GM12891 (cell line): ENCODE results near the gene SPDYE1.
"Not testable (repeated sequence)": the region's sequence is repeated elsewhere in the genome, so short reads cannot be mapped to it uniquely, and the experiment has no call there.

Experiments used
- POLR2A ChIP-seq: IDR thresholded peaks from 2 replicates; pipeline ENCODE4 v1.6.1; 2011; ENCODE audit warnings: low read depth, low read length, control low read depth
- SPI1 ChIP-seq: IDR thresholded peaks from 2 replicates; pipeline ENCODE4 v1.6.1; 2011; ENCODE audit warnings: low read depth, low read length, control low read depth
- TAF1 ChIP-seq: IDR thresholded peaks from 2 replicates; pipeline ENCODE4 v1.6.1; 2011; ENCODE audit warnings: low read depth, low read length, control low read depth

DNA sequence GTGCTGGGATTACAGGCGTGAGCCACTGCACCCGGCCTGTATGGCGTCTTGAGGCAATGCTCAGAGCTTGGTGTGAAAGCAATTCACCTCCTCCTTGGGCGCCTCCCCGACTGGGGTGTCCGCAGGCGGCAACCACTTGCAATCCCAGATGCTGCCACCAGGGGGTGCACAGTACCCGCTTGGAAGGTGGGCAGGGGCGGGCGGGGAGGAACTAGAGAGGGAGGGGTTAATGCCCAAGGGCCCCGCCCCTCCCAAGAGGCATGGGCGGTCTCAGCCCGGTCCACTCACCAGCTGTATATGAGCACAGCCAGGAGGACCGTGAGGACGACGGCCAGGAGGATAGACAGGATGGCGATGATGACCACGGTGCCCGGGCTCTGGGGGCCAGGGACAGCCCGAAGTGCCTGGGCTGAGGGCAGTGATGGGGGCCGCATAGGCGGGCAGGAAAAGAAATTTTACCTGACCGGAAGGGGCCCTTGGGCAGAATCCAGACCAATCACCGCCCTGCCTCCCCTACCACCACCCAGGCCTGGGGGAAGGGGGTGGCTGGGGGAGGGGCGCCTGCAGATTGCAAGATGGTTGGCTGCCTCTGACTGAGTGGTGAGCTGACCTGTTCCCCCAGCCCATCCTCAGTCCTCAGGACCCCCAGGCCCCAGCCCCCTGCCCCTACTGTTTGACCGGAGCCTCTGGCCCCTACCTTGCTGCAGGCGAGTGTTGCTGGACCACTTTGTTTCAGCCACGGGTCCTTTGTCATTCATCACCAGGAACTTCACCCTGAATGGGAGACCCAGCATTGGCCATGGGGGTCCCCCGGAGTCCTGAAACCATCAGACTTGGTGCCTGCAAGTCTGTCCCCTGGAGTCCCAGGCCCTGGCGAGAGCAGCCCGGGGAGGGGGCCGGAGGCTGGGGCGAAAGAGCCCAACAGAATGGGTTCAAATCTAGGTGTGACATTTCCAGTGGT lies 11.5 kb upstream of the SPDYE1 start:
- not testable (repeated sequence) for TF ChIP-seq POLR2A, SPI1, TAF1
